Right ventricle myocardium superior (tissue), 1 donor: ENCODE data around the gene GNG12. TPM values are rescaled to one million over a fixed set of nuclear protein-coding genes. Genes with fewer than 3 reads are reported as not detected.

ENCODE experiments used
- ATAC-seq: fragments of 200-7000 bp; cut with Tn5 transposase; one replicate; pipeline ENCODE4 v1.9.1; 2020; ENCODE audit warnings: mild to moderate bottlenecking; ENCODE audit not compliant: poor library complexity
- DNase-seq: peaks from one replicate; pipeline ENCODE4 v3.0.0-alpha.2; 2020
- intact Hi-C: fragments of 100-400 bp; cut with DNase I; formaldehyde crosslinking; loops from one replicate; pipeline ENCODE4 v1.11.2; 2022
- long read RNA-seq: library from polyadenylated mRNA; unstranded; transcript quantifications from one replicate; pipeline ENCODE4 v2.0.0, GENCODE V29; 2021
- total RNA-seq: library from RNA; stranded (reverse); fragmentation: NEBNext Ultra II Directional; extraction: Animal tissue kit (Norgen Biotek cat#: 25700); gene quantifications from one replicate; pipeline ENCODE4 v1.2.1, GENCODE V29; 2021
- donor health status: DM: no; HTN: yes; CAD: no; lungs with severe emphysema.

The GNG12 gene
- 31.9 TPM for total RNA-seq
- long read RNA-seq, full-length matches to known transcripts, result 64 of 79 reads
- long read RNA-seq, partial matches to known transcripts, result 10 of 79 reads
- long read RNA-seq, other reads (novel, unspliced or antisense), result 5 of 79 reads

GRCh38 chr1:67832737-67833601 lies at the start of gene GNG12:
Gene GNG12 (minus strand): TSS chr1:67833467. CDS start chr1:67707686, 125,781 bp downstream.
- ATAC-seq (peak; percentile 91), DNase-seq (peak; percentile 81)
- intact Hi-C loops, result loop anchor here (5.0 to 10.0 kb wide), 2 partner anchors 66 to 298 kb away; no protein-coding TSS in a partner anchor

- no peak for DNase-seq
- ATAC-seq, result no peak
- intact Hi-C loops, result no loop called here
Observed at GRCh38 chr1:67882196-67882958, 49.1 kb upstream of the GNG12 start.

- intact Hi-C loops, result no loop called here
- DNase-seq (no peak), ATAC-seq (peak; percentile 86)
Observed at GRCh38 chr1:67880056-67880601, 46.9 kb upstream of the GNG12 start.

GRCh38 chr1:67879485-67879884 lies 46.2 kb upstream of the GNG12 start:
- ATAC-seq (no peak), DNase-seq (no peak)
- intact Hi-C loops, result no loop called here

GRCh38 chr1:67874501-67875111 lies 41.3 kb upstream of the GNG12 start:
- ATAC-seq, result no peak
- intact Hi-C loops, result no loop called here
- no peak for DNase-seq

GRCh38 chr1:67869233-67869632 lies 36.0 kb upstream of the GNG12 start:
- ATAC-seq (no peak), DNase-seq (no peak)
- intact Hi-C loops, result no loop called here

- intact Hi-C loops, result no loop called here
- ATAC-seq (peak; percentile 43), DNase-seq (no peak)
Observed at GRCh38 chr1:67863637-67864036, 30.4 kb upstream of the GNG12 start.

GRCh38 chr1:67862685-67863084 lies 29.4 kb upstream of the GNG12 start:
- peak; percentile 61 for ATAC-seq
- no peak for DNase-seq
- intact Hi-C loops, result no loop called here

GRCh38 chr1:67861856-67862516 lies 28.7 kb upstream of the GNG12 start:
- no peak for ATAC-seq
- intact Hi-C loops, result no loop called here
- DNase-seq, result no peak

GRCh38 chr1:67860776-67861175 lies 27.5 kb upstream of the GNG12 start:
- ATAC-seq (no peak), DNase-seq (no peak)
- intact Hi-C loops, result no loop called here

- DNase-seq, result no peak
- ATAC-seq, result no peak
- intact Hi-C loops, result loop anchor here (10.0 kb wide), 1 partner anchor 488 kb away; no protein-coding TSS in a partner anchor
Observed at GRCh38 chr1:67856921-67857320, 23.7 kb upstream of the GNG12 start.

GRCh38 chr1:67855961-67856360 lies 22.7 kb upstream of the GNG12 start:
- no peak for ATAC-seq
- intact Hi-C loops, result loop anchor here (10.0 kb wide), 1 partner anchor 489 kb away; no protein-coding TSS in a partner anchor
- DNase-seq, result no peak

- intact Hi-C loops, result loop anchor here (10.0 kb wide), 1 partner anchor 489 kb away; no protein-coding TSS in a partner anchor
- DNase-seq (no peak), ATAC-seq (no peak)
Observed at GRCh38 chr1:67855444-67855843, 22.2 kb upstream of the GNG12 start.

- intact Hi-C loops, result loop anchor here (2.0 to 10.0 kb wide), 4 partner anchors 86 to 491 kb away; no protein-coding TSS in a partner anchor
- DNase-seq, result peak; percentile 73
- peak; percentile 81 for ATAC-seq
Observed at GRCh38 chr1:67853704-67854103, 20.4 kb upstream of the GNG12 start.

- DNase-seq (no peak), ATAC-seq (no peak)
- intact Hi-C loops, result loop anchor here (2.0 to 10.0 kb wide), 4 partner anchors 84 to 493 kb away; no protein-coding TSS in a partner anchor
Observed at GRCh38 chr1:67851800-67852199, 18.5 kb upstream of the GNG12 start.

GRCh38 chr1:67850611-67851075 lies 17.4 kb upstream of the GNG12 start:
- DNase-seq (peak; percentile 83), ATAC-seq (peak; percentile 74)
- intact Hi-C loops, result loop anchor here (5.0 to 10.0 kb wide), 3 partner anchors 83 to 494 kb away; no protein-coding TSS in a partner anchor

GRCh38 chr1:67850151-67850551 lies 16.9 kb upstream of the GNG12 start:
- intact Hi-C loops, result loop anchor here (5.0 to 10.0 kb wide), 3 partner anchors 83 to 495 kb away; no protein-coding TSS in a partner anchor
- DNase-seq, result no peak
- ATAC-seq, result peak; percentile 45

GRCh38 chr1:67847466-67847865 lies 14.2 kb upstream of the GNG12 start:
- DNase-seq (no peak), ATAC-seq (no peak)
- intact Hi-C loops, result no loop called here
